ENCODE results near the gene DBH.

- TF ChIP-seq CTCF (IDR thresholded peaks at IDR 0.05 in 2 of 3, conservative IDR thresholded peaks at IDR 0.05 in 1 of 3; ENCODE audit: borderline replicate concordance in 1 of 3, insufficient read depth in 1 of 3, low read depth in 2 of 3, low read length in 2 of 3) = no peak
- TF ChIP-seq YY1 (IDR thresholded peaks at IDR 0.05; ENCODE audit: extremely low read depth, insufficient replicate concordance, low read depth, low read length) = no peak
- TF ChIP-seq MAX (IDR thresholded peaks at IDR 0.05) = no peak
- no peak for TF ChIP-seq REST (IDR thresholded peaks at IDR 0.05; ENCODE audit: low read depth)
- TF ChIP-seq POLR2AphosphoS5 (IDR thresholded peaks at IDR 0.05; ENCODE audit: low read depth, low read length) = no peak
- TF ChIP-seq POLR2A (IDR thresholded peaks at IDR 0.05; ENCODE audit: borderline replicate concordance, extremely low read depth, insufficient read depth, insufficient read length) = no peak
These were observed 66.0 kb downstream of the DBH start for GRCh38 chr9:133701981-133702797.
